Endothelial cell of umbilical vein (primary cell): ENCODE results near the gene SRSF9.
"Not testable (repeated sequence)": the region's sequence is repeated elsewhere in the genome, so short reads cannot be mapped to it uniquely, and the experiment has no call there.

Experiments used
- JUN ChIP-seq: IDR thresholded peaks from 2 replicates; pipeline ENCODE4 v1.6.1; 2011; ENCODE audit warnings: borderline replicate concordance, low read depth; ENCODE audit not compliant: insufficient read length, insufficient read depth
- POLR2A ChIP-seq: IDR thresholded peaks from 2 replicates; pipeline ENCODE4 v1.6.1; 2012; ENCODE audit warnings: low read depth, mild to moderate bottlenecking, control low read depth, low read length
- TF ChIP-seq, protein P1 (sequence below), 2 donors: IDR thresholded peaks; 1 replicate in 1 of 2; 2 replicates in 1 of 2; pipeline ENCODE4 v1.5.1; 2011; ENCODE audit warnings: low read length in 2 of 2, mild to moderate bottlenecking in 2 of 2, moderate library complexity in 2 of 2, control low read depth in 1 of 2, inconsistent platforms in 1 of 2, low read depth in 1 of 2; ENCODE audit not compliant: insufficient read depth in 1 of 2; ENCODE audit errors: extremely low read depth in 1 of 2
- TF ChIP-seq, protein P2 (sequence below): IDR thresholded peaks from 2 replicates; pipeline ENCODE4 v1.6.1; 2011; ENCODE audit not compliant: insufficient read depth, insufficient read length

DNA sequence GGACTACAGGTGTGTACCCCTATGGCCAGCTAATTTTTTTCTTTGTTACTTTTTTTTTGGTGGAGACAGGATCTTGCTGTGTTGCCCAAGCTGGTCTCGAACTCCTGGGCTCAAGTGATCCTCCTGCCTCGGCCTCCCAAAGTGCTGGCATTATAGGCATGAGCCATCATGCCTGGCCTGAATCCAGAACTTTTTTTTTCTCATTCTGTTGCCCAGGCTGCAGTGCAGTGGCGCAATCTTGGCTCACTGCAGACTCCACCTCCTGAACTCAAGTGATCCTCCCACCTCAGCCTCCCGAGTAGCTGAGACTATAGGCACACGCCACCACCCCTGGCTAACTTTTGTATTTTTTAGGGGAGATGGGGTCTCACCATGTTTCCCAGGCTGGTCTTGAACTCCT, 17.0 kb downstream of the SRSF9 start:
- TF ChIP-seq, protein P1, sequence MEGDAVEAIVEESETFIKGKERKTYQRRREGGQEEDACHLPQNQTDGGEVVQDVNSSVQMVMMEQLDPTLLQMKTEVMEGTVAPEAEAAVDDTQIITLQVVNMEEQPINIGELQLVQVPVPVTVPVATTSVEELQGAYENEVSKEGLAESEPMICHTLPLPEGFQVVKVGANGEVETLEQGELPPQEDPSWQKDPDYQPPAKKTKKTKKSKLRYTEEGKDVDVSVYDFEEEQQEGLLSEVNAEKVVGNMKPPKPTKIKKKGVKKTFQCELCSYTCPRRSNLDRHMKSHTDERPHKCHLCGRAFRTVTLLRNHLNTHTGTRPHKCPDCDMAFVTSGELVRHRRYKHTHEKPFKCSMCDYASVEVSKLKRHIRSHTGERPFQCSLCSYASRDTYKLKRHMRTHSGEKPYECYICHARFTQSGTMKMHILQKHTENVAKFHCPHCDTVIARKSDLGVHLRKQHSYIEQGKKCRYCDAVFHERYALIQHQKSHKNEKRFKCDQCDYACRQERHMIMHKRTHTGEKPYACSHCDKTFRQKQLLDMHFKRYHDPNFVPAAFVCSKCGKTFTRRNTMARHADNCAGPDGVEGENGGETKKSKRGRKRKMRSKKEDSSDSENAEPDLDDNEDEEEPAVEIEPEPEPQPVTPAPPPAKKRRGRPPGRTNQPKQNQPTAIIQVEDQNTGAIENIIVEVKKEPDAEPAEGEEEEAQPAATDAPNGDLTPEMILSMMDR (IDR thresholded peaks at IDR 0.05; ENCODE audit: extremely low read depth in 1 of 2, insufficient read depth in 1 of 2, low read depth in 1 of 2, low read length in 2 of 2) = not testable (repeated sequence)
- TF ChIP-seq, protein P2, sequence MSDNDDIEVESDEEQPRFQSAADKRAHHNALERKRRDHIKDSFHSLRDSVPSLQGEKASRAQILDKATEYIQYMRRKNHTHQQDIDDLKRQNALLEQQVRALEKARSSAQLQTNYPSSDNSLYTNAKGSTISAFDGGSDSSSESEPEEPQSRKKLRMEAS = not testable (repeated sequence)
- TF ChIP-seq JUN, POLR2A: not testable (repeated sequence)
